ENCODE measurements around the gene PDE9A.

- TF ChIP-seq CTCF (conservative IDR thresholded peaks at IDR 0.05; ENCODE audit: low read depth, low read length): no peak
- no peak for TF ChIP-seq RAD21 (IDR thresholded peaks at IDR 0.05; ENCODE audit: low read length)
- no peak for TF ChIP-seq POLR2A (IDR thresholded peaks at IDR 0.05; ENCODE audit: low read depth, low read length)
- no peak for TF ChIP-seq RCOR1 (IDR thresholded peaks at IDR 0.05; ENCODE audit: insufficient replicate concordance, low read length)
- TF ChIP-seq MAZ (IDR thresholded peaks at IDR 0.05; ENCODE audit: borderline replicate concordance, low read depth, low read length): no peak
- no peak for TF ChIP-seq NFE2L2 (IDR thresholded peaks at IDR 0.05; ENCODE audit: low read depth, low read length)
- TF ChIP-seq USF2 (IDR thresholded peaks at IDR 0.05; ENCODE audit: low read depth, low read length): no peak
- no peak for TF ChIP-seq RFX5 (IDR thresholded peaks at IDR 0.05; ENCODE audit: low read depth, low read length)
- no peak for TF ChIP-seq CEBPB (IDR thresholded peaks at IDR 0.05; ENCODE audit: low read depth, low read length)
- no peak for TF ChIP-seq FOS (IDR thresholded peaks at IDR 0.05; ENCODE audit: low read depth, low read length)
- no peak for TF ChIP-seq BHLHE40 (IDR thresholded peaks at IDR 0.05; ENCODE audit: low read depth, low read length)
Measured at GRCh38 chr21:42657676-42658319, 4.4 kb downstream of the PDE9A start.
